Measurements from ENCODE around the gene RAMP1.

RAMP1 gene

DNA sequence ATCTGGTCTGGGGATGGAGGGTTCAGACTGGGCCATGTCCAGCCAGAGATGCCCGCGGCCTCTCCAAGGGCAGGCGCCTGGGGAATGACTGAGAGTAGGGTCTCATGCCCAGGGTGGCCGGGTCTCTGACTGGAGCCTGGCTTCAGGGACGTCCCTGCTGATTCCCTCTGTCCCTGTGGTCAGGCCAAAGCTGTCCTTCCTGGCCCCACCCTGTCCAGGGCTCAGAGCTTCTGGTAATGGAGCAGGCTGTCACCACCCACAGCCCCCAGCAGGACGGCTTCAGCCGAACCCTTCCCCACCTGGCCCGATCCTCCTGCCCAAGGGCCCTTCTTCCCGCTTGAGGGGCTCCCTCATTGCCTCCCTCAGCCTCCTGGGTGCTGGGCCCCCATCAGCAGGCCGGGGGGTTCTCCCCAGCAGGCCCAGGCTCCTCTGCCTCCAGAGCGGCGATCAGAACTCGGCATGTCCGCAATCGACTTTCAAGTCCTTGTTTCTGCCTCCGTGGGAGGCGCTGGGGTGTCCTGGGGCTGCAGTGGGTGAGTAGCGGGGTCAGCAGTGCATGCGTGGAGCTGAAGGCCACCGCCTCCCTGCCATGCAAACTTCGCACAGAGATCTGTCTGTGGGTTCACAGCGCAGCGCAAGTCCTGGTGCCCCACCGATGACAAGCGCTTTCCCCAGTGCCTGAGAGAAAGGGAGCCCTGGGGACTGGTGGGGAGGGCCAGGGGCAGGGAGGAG is 18.3 kb downstream of the RAMP1 start:
- no peak for DNase-seq

DNA sequence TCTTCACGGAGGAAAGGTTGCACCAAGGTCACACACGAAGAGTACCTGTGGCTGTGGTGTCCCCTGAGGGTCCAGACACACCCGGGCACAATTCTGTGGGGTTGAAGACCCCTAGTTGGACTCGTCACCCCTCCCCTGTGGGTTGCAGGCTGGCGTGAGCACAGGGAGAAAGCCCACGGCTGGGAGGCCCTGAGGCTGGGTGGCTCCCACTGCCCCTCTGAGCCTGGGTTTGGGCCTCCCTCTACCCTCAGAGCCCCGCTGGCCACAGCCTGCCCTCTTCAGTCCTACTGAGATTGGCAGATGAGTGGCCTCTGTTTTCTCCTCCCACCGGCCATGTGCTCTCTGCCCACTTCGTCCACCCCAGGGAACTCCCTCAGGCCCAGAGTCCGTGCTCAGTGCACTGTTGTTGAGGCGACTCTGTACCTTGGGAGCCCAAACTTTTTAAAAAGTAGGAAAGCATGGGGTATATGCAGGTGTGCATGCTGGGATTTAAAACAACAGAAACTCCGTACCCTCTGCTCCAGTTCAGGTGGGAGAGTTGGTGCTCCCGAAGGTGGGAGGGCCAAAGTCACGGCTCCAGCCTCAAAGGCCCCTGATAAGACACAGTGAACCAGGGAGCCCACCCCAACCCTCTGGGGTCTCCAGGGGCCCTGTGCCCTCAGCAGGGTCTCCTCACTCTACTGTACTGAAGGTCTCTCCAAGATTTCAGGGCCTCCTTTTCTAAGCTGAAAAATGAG is 19.1 kb downstream of the RAMP1 start:
- no peak for DNase-seq

DNA sequence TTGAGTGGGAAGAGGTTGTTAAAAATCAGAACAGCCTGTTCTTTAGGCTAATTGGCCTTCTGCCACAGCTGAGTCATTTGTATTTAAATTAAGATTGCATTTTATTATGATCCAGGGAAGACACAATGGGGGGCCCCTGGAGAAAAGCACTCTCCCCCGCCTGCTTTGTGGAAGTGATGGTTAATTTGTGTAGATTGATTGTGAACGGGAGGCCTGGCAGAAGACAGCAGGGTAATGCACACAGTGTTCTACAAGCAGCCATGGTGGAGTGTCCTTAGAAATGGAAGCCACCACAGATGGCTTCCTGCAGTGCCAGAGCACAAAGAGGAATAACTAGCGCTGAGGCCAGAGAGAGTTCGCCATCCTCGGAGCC is 19.6 kb downstream of the RAMP1 start:
- DNase-seq, result no peak

- no peak for DNase-seq
Observed at GRCh38 chr2:237879991-237880560, 20.7 kb downstream of the RAMP1 start.

- no peak for DNase-seq
Observed at GRCh38 chr2:237882510-237883481, 23.4 kb downstream of the RAMP1 start.

- DNase-seq, result no peak
Observed at GRCh38 chr2:237883951-237884446, 24.6 kb downstream of the RAMP1 start.

DNA sequence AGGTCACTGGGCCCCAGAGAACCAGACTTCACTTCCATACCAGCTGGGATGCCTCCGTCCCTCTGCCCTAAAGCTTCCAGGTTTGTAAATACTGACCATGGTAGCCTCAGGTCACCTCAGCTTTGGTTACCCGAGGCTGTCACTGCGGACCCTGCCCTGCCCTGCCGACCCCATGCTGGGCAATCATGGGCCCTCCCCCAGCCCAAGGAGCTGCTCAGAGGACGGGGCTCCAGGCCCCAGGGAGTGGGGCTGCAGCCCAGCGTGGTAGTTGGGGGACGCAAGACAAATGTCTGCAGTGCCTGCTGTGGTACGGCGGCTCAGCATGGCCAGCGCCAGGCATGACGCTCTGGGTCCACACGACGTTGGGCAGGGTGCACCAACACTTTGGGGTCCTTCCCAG is 25.3 kb downstream of the RAMP1 start:
- DNase-seq, result no peak

DNA sequence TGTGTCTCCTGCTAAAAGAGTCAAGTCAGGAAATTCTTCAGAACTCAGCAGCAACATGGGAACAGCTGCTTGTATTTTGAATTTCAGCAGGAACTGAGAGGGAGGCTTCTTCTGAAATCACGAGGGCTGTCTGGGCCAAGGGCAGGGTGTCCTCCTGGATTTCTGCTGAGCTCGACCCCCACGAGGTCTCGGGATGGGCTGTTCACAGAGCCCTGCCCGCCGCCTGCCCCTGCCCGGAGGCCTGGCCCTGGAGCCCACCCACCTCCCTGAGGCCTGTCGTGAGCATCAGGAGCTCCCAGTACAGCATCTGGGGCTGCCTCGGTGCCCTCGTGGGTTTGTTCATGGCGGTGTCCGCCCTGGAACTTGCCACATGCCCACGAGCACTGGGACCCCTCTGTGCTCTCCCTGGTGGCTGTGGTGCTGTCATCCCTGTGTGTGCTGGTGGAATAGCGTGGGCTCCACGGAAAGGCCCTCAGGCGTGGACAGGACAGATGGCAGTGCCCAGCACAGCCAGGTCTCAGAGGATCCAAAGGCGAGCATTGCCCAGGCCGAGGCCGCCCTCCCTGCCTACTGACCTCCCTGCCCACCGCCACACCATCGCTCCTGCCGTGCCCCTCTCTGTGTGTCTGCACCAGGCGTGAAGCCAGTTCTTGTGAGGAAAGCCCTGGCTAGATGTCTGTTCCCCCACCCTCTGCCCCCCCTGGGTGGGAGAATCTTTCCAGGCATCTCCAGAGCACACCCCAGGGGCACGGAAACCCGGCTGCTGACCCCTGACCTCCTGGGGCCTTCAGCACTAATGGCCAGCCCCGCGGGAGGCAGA is 25.9 kb downstream of the RAMP1 start:
- DNase-seq, result no peak

DNA sequence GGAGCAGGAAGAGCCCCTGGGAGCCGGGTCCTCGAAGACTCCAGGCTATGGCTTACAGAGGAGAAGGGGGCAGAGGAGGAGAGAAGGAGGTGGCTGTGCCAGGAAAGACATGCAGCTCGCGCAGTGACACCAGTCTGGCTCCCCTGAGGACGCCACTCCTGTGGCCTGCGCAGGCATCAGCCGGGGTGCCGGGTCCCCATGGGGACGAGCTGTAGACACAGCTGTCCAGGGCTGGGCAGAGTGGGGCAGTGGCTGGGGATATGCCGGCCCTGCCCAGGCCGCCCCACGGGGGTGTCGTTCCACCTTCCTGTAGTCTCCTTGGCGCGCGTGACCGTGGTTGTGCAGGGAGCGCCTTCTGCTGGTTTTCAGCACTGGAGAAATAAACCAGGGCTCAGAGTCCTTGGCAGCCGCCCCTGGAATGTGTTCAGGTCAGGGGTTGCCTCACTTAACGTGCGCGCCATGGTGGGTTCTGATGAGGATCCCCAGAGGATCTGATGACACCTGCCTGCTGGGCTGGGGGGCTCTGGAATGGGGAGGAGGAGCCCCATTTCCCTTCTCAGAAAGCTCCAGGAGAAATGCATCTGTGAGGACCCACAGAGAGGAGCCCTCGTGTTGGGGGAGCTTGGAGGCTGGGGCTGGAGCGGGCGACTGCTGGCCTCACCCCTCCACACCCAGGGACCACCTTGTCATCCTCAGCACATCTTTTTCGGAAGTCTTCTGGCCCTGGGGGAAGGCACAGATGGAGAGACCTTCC is 26.7 kb downstream of the RAMP1 start:
- no peak for DNase-seq

GRCh38 chr2:237886685-237887481 is 27.5 kb downstream of the RAMP1 start:
- no peak for DNase-seq

- DNase-seq, result no peak
Observed at GRCh38 chr2:237888389-237888788, 29.0 kb downstream of the RAMP1 start.

- no peak for DNase-seq
Observed at GRCh38 chr2:237889016-237889415, 29.6 kb downstream of the RAMP1 start.

- DNase-seq, result no peak
Observed at GRCh38 chr2:237889811-237890210, 30.4 kb downstream of the RAMP1 start.

GRCh38 chr2:237892478-237892877 is 33.1 kb downstream of the RAMP1 start:
- DNase-seq, result no peak

- no peak for DNase-seq
Observed at GRCh38 chr2:237892984-237893595, 33.7 kb downstream of the RAMP1 start.

- no peak for DNase-seq
Observed at GRCh38 chr2:237894396-237894979, 35.1 kb downstream of the RAMP1 start.

DNA sequence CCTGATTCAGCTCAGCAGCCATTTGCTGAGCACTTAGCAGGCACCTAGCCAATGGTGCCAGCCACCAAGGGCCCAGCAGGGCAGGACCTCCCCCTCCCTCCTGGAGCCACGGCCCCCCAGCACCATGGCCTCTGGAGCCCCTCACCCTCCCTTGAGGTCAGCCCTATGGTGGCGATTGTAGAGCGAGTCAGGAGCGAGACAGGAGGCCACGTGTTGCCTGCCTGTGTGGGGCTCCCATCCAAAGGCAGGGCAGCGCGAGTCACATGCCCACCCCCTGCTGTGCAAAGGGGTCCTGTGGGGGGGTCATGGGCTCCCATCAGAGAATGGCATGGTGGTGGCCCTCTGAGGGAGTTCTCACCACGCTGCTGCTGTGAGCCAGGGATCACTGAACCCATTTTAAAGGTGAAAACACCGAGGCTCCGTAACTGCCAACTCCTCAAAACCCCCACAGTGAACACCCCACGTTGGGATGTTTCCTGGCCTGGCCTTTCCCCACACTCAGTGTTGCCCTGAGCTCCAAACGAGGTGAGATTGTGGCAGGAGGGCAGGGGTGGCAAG is 35.6 kb downstream of the RAMP1 start:
- DNase-seq, result no peak

- no peak for DNase-seq
Observed at GRCh38 chr2:237895544-237896506, 36.4 kb downstream of the RAMP1 start.

Measured in activated effector memory CD4-positive, alpha-beta T cell treated with Interleukin-2 at 50 U/mL for 16 hours (primary cell).